T follicular helper cell (primary cell): ENCODE results near the gene CRMP1.

Experiments
- DNase-seq: peaks from one replicate; pipeline ENCODE4 v3.0.0-alpha.2; 2020; ENCODE audit warnings: low read depth

CRMP1 gene

DNA sequence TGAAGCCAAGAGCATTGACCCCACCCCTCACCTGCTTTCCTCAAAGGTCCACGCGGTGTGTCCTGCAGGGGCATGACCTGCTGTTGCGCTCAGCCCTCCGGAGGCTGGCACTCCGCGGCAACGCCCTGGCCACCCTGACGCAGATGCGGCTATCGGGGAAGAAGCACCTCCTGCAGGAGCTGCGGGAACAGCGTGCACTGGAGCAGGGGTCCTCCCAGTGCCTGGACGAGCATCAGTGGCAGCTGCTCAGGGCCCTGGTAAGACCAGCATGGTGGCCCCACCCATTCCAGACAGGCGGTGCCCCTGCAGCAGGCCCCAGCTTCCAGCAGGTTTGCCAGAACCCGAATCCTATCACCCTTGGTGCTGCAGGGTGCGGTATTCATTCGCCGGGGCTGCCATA, 95.9 kb downstream of the CRMP1 start:
- no peak for DNase-seq

DNA sequence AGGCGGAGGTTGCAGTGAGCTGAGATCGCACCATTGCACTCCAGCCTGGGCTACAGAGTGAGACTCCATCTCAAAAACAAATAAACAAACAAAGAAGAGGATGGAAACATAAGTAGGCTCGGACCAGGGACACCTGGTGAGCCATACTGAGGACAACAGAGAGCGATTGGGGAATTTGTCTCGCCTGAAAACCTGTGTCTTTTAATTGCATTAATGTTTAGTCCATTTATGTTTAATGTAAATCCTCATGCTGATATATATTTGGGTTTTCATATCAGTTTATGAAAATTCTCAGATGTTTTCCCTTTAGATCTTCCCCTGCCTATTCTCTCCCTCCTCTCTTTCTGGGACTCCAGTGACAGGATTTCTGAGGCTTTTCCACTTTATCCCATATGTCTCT, 97.3 kb downstream of the CRMP1 start:
- no peak for DNase-seq

DNA sequence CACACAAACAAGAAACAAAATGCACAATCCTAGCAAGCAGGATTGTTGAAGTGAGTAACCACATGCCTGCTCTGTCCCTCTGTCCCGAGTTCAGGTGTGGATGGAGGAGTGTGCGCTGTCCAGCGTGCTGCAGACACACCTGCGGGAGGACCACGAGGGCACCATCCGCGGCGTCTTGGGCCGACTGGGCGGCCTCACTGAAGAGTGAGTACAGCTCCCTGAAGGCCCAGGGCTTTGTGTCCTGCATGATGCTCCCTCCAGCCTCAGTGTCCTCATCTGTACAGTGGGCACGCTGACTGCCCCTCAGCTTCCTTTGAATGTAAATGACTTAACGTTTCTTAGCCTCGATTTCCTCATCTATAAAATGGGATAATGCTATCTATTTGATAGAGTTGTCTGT, 99.4 kb downstream of the CRMP1 start:
- no peak for DNase-seq

DNA sequence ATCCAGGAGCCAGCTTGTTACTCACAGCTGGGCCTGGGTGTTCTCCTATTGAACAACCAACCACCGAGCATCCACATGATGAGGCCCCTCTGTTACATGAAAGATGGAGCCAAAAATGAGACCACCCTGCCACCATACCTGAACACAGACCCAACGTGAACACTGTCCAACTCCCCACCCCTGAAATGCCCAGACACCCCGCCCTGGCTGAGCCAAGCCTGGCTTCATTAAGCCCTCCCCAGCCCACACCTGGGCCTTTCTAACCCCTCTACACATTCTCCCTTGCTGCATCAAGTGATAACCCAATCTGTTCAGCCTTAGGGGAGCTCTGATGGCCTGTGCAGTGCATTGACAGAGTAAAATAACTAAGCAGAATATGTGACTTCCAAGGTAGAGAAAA, 101.2 kb downstream of the CRMP1 start:
- no peak for DNase-seq

DNA sequence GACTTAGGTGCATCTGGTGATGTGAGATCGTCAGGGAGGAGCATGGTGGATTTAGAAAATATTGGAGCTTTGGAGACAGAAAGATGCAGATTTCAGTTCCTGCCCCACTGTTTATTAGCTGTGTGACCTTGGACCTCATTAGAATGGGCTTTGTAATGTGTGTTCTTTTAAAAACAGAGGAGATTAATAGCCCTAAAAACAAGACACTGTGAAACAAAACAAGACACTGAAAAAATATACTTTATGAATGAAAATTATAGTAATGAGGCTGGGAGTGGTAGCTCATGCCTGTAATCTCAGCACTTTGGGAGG, 102.4 kb downstream of the CRMP1 start:
- no peak for DNase-seq

DNA sequence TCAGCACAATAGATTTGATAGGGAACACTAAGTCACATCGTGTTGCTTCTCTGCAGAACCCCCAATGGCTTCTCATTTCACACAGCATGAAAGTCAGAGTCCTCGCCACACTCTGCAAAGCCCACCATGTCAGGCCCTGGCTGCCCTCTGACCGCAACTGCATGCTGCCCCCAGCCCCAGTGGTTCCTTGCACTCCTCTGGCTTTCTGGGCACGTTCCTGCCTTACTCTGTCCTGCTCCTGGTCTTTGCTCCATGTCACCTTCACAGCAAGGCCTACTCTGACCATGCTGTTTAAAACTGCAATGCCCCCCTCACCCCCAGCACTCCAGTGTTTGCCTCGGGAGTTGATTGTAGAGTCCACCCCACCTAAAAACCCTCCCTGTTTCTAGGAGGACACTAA, 103.7 kb downstream of the CRMP1 start:
- DNase-seq, result no peak

DNA sequence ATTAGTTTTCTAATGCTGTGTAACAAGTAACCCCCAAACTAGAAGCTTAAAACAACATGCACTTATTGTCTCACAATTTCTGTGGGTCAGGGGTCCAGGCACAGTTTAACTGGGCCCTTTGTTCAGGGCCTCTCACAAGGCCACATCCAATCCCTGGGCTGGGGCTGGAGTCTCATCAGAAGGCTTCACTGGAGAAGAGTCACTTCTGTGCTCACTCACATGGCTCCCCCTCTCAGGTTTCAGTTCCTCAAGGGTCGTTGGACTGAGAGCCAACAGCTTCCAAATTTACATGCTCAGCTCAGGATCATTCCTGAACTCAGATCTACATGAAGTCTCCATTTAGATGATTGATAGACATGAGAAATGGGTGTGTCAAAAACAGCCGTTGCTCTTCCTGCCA, 104.7 kb downstream of the CRMP1 start:
- DNase-seq, result no peak

DNA sequence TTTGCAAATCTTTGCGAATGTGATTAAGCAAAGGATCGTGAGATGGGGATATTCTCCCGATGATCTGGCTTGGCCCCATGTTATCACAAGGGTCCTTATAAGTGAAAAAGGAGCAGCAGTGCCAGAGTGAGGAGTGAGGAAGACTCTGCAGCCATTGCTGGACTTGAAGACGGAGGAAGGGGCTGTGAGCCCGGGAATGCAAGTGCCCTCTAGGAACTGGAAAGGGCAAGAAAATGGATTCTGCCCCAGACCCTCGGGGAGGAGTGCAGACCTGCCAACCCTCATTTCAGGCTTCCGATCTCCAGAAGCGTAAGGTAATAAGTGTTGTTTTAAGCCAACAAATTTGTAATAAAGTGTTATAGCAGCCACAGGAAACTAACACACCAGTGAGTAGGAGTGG, 105.6 kb downstream of the CRMP1 start:
- no peak for DNase-seq

DNA sequence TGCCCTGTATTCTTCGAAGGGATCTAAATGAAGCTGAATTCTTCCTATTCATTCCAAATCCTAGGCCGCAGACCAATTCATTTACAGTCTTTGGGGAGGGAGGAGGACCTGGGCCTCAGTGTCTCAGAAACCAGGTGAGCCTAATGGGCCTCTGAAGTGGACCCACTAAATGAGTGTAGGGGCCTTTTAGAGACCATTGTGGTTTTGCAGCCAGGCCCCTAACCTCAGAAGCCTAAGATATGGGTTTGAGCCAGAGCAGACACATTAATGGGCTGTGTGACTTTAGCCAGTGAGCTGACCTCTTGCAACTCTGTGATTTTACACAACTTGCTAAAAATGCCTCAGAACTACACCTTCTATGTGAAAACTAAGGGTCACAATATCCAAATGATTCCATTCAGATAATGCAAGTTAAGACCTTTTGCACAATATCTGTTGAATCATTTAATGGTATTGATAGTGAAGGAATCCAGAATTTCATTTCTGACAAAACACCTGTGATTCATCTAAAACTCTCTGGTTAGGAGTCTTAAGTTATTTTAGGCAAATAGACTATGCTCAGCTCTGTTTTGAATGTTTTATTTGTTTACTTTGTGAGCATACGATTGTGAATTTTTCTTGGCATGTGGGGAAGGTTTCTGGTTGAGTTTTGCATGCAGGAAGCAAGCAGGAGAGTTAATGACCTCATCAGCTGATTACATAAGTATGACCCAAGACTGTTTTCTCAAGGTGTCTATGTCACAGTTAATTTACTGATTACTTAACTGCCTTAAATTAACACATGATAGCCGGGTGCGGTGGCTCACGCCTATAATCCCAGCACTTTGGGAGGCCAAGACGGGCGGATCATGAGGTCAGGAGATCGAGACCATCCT, 106.8 kb downstream of the CRMP1 start:
- no peak for DNase-seq

DNA sequence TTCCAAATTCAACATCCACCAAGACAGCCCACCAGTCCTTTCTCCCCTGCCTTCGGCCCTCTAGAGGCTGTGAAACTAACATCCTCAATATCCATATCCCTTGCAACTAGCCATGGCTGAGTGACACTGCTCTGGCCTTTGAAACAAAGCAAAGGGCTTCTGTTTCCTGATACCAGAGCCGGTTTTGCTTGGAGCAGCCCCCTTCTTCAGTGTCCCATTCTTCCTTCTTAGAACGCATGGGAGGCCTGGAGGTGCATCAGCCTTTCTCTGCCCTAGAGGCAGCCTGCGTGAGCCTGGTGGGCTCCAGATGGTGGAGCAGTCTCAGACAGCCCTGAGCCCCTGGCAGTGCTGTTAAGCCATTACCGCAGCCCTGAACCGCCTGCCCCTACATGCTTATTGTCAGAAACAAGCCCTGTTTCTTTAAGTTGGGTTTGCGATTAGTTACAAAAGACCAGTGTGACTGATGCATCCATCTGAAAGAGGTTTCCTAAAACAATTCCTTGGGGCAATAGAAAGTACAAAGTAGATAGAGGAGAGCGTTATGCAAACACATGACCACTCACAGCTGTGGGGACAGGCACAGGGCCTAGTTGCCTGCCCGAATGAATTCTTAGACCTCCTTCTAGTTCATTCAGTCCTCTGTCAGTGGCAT, 107.8 kb downstream of the CRMP1 start:
- no peak for DNase-seq

DNA sequence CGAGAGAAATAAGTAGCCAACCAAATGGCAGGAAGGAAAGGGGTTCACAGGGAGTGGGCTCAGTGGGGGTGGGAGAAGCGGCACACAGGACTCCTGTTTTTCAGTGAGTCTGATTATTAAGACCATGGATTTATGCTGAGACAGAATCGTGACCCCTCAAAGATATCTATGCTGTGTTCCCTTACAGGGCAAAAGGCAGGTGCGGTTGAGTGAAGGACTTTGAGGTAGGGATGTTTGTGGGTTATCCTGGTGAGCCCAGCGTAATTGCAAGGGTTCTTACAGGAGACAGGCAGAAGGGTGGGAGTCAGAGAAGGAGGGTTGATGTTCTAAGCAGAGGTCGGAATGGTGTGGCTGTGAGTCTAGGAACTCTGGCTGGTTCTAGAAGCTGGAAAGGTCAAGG, 108.9 kb downstream of the CRMP1 start:
- DNase-seq, result no peak

DNA sequence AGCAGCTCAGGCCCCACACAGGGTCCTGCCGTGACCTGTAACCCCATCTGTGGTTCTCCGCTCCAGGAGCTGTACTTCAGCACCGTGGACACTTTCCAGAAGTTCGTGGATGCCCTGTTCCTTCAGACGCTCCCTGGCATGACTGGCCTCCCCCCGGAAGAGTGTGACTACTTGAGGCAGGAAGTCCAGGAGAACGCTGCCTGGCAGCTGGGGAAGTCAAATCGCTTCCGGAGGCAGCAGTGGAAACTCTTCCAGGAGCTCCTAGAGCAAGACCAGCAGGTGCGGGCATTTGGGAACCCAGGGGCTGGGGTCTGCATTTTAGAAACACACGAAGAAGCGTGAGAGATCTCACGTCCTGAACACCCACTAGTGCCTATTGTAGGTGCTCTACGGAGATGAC, 109.4 kb downstream of the CRMP1 start:
- DNase-seq, result no peak

DNA sequence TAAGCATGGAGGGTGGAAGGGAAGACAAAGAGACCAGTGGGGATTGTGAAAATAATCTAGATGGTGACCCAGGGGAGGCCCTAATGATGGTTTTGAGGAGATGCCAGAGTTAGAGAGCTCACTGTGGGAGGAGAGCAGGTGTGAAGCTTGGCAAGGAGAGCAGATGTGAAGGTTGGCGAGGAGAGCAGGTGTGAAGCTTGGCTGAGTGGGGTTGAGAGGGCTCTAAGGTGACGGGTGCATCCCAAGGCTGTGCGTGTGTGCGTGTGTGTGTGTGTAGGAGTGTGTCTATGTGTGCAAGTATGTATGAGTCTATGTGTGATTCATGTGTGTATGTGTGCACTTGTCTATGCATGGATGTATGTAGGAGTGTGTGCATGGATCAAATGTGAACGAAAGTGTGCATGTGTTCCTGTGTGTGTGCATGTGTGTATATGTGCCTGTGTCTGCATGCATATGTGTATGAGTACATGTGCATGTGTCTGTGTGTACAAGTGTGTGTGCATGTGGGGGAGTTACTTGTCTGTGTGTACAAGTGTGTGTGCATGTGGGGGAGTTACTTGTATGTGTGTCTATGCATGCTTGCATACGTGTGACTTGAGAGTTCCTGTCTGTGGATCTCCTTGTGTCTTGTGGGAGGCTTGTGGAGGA, 109.9 kb downstream of the CRMP1 start:
- DNase-seq, result no peak

DNA sequence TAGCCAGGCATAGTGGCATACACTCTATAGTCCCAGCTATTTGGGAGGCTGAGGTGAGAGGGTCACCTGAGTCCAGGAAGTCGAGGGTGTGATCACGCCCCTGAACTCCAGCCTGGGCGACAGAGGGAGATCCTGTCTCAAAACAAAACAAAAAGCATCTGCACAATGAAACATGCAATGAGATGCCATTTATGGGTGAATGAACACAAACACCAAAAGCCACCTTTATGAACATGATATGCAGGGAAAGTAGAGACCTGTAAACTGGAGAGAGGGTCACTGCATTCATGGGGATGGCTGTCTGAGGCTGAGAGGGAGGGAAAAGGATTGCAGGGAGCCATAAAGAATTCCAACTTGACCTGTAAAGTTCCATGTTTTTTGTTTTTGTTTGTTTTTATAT, 111.2 kb downstream of the CRMP1 start:
- DNase-seq, result no peak

DNA sequence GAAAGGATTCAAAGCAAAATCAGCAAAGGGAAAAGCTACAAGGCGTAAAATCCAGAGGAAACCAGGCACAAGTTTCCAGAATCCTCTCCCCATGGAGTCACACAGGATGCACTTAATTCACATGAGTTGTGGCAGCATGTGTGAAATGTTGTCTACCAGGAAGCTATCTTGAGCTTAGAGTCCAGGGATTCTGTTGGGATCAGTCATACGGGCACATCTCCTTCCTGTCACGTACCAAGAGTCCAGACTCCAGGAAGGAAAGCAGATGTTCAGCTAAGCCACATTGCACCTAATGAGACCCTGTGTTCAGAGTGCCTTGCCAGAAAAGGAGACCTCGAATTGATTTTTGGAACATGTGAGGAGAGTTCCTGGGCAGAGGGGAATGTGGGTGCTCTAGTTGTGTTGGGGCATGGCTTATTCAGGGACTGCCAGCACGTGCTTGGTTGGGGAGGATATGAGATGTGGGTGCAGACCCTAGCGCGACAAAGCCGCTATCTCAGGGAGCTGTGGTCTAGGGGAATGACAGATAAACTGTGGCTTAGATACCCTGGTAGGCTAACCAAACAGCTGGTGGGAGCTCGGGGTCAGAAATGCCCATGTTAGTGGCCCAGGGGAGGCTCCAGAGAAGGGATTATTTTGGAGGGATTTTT, 111.9 kb downstream of the CRMP1 start:
- DNase-seq, result no peak

DNA sequence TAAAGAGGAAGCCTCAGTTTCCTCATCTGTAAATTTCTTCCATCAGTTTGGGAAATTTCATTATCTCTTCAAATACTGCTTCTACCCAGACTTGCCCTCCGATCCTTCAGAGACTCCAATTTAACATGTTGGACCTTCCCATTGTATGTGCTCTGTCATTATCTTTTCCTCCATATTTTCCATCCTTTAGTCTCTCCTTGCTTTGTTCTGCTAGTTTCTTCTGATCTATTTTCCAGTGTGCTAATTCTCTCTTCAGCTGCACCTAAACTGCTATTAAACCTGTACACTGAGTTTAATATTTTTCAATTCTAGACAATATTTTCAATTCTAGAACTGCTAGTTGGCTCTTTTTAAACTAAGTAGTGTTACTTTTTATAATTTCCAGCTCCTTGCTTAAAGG, 116.4 kb downstream of the CRMP1 start:
- DNase-seq, result no peak

DNA sequence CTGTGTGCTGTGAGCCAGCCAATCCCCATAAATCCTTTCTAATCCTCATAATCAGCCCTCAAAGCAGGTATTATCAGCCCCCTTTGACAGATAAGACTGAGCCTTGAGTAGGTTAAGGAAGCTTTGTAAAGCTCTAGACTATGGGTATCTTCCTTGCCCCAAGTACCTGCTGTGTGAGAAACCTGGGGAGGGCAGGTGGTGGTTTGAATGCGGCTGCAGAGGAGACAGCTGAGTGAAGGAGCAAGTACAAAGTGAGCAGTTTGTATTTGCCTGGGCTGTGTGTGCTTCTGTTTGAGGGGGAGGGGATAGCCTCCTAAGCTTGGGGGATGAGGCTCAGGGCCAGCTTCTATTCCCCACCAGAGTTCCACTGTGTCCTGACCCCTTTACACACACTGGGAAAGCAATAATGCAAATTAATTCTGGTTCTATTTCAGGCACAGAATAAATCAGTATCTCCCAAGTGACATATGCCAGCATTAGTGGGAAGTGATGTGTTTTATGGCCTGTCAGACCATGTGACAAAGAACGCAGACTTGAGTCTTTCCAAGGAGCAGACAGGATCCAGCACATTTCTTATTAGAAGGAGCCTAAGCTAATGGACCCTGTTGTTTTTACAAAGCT, 118.4 kb downstream of the CRMP1 start:
- DNase-seq, result no peak

DNA sequence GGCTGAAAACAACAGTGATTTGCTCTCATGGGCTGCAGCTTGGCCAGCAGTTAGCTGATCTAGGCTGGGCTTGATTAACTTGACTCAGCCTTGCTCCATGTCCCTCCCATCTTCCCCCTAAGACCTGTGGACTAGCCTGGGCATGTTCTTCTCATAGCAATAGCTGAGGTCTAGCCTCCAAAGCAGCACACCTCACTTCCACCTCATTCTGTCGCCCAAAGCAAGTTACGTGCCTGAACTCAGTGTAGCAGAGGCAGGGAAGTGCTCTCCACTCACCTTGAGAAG, 119.7 kb downstream of the CRMP1 start:
- no peak for DNase-seq

DNA sequence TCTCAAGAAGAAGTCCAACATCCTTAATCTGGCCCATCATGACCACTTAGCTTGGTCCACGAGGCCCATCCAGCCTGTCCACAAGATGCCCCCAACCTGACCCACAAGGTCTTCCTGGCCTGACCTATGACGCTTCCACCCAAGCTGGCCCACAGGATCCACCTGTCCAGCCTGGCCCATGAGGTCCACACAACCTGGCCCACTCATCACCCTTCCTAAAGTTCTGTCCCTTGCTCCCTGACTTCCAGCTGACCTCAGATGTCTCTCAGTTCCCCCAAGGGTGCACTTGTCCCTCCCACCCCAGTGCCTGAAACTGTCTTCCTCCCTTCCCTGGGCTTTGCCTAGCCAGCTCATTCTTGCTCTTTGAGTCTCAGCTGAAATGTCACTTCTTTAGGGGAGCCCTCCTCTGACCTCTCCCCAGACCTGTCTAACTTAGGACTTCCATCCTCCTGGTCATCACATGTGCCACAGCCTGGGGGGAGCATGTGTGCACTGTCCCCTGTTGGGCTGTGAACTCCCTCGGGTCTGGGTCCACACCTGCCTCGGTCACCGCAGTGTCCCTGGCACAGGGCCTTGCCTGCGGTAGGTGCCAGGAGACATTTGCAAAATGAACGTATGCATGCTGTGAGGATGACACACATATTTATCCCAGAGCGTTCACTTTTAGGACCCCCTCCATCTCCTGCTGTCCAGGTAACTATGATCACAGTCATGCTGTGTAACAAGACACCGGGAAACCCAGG, 120.2 kb downstream of the CRMP1 start:
- no peak for DNase-seq
